GM23338 (cell line): Measurements from ENCODE around the gene ZNF236.

ENCODE experiments used
- CREB1 ChIP-seq: fragments of 250-450 bp; sonication (Bioruptor Pico); IDR thresholded peaks from 2 replicates; pipeline ENCODE4 v1.5.0; 2020; ENCODE audit warnings: low read depth, mild to moderate bottlenecking, moderate library complexity
- CTCF ChIP-seq, 2 experiments: fragments of 200-600 bp in 1 of 2; sonication (generic) in 1 of 2; conservative IDR thresholded peaks; 2 replicates each; pipeline versions ENCODE4 v1.5.1 to v1.6.1; 2016 to 2017; ENCODE audit warnings: antibody characterized with exemption in 2 of 2, low read depth in 2 of 2, mild to moderate bottlenecking in 2 of 2, moderate library complexity in 1 of 2
- ETS1 ChIP-seq: IDR thresholded peaks from 2 replicates; pipeline ENCODE4 v1.6.1; 2016; ENCODE audit warnings: antibody characterized with exemption
- EZH2 ChIP-seq: fragments of 200-600 bp; sonication (generic); IDR thresholded peaks from one replicate; pipeline ENCODE4 v1.8.0; 2017; ENCODE audit warnings: antibody characterized with exemption, mild to moderate bottlenecking, low read depth; ENCODE audit not compliant: unreplicated experiment
- EZH2phosphoT487 ChIP-seq: fragments of 200-600 bp; sonication (generic); IDR thresholded peaks from one replicate; pipeline ENCODE4 v1.8.1; 2018; ENCODE audit warnings: antibody characterized with exemption; ENCODE audit not compliant: unreplicated experiment
- JUNB ChIP-seq: IDR thresholded peaks from one replicate; pipeline ENCODE4 v1.6.1; 2016; ENCODE audit warnings: antibody characterized with exemption; ENCODE audit not compliant: unreplicated experiment
- POLR2AphosphoS5 ChIP-seq: IDR thresholded peaks from 2 replicates; pipeline ENCODE4 v1.6.1; 2016; ENCODE audit warnings: antibody characterized with exemption, low read depth
- TF ChIP-seq, protein P1 (sequence below): IDR thresholded peaks from one replicate; pipeline ENCODE4 v1.6.1; 2018; ENCODE audit warnings: antibody characterized with exemption; ENCODE audit not compliant: unreplicated experiment

- TF ChIP-seq POLR2AphosphoS5 (no peak), CTCF (conservative IDR thresholded peaks at IDR 0.05; ENCODE audit: low read depth in 2 of 2) (no peak), EZH2 (no peak), ETS1 (no peak), CREB1 (CRISPR knock-in tag) (no peak), EZH2phosphoT487 (no peak), JUNB (no peak)
- TF ChIP-seq, protein P1, sequence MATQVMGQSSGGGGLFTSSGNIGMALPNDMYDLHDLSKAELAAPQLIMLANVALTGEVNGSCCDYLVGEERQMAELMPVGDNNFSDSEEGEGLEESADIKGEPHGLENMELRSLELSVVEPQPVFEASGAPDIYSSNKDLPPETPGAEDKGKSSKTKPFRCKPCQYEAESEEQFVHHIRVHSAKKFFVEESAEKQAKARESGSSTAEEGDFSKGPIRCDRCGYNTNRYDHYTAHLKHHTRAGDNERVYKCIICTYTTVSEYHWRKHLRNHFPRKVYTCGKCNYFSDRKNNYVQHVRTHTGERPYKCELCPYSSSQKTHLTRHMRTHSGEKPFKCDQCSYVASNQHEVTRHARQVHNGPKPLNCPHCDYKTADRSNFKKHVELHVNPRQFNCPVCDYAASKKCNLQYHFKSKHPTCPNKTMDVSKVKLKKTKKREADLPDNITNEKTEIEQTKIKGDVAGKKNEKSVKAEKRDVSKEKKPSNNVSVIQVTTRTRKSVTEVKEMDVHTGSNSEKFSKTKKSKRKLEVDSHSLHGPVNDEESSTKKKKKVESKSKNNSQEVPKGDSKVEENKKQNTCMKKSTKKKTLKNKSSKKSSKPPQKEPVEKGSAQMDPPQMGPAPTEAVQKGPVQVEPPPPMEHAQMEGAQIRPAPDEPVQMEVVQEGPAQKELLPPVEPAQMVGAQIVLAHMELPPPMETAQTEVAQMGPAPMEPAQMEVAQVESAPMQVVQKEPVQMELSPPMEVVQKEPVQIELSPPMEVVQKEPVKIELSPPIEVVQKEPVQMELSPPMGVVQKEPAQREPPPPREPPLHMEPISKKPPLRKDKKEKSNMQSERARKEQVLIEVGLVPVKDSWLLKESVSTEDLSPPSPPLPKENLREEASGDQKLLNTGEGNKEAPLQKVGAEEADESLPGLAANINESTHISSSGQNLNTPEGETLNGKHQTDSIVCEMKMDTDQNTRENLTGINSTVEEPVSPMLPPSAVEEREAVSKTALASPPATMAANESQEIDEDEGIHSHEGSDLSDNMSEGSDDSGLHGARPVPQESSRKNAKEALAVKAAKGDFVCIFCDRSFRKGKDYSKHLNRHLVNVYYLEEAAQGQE: no peak
Measured at GRCh38 chr18:76873713-76874112, 51.4 kb downstream of the ZNF236 start.
